ENCODE measurements around the gene PLA2G5. TPM values are rescaled to one million over a fixed set of nuclear protein-coding genes. Genes with fewer than 3 reads are reported as not detected.

Gene PLA2G5
- total RNA-seq, 6 experiments from 2014 or later: not detected

DNA sequence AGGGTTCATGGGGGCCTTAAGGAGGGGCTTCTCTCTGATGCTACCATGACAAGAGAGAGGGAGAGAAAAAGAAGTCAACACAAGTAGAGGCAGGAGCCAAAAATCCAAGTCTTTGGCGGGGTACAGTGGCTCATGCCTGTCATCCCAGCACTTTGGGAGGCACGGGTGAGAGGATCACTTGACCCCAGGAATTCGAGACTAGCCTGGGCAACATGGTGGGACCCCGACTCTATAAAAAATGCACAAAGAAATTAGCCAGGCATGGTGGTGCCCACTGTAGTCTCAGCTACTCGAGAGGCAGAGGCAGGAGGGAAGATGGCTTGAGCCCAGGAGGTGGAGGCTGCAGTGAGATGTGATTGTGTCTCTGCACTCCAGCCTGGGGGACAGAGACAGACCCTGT is 8.7 kb downstream of the PLA2G5 start:
- no peak for TF ChIP-seq CTCF (IDR thresholded peaks at IDR 0.05)
- no peak overlapping the region for H3K27ac Mint-ChIP-seq
- H3K4me3 Mint-ChIP-seq: no peak overlapping the region
- no peak for DNase-seq
- no peaks in the 10 kb centered on the region; the same call in 1 of the 2 replicates for H3K4me1 Mint-ChIP-seq (ENCODE audit: low read depth)
- H3K9me3 Mint-ChIP-seq: no peaks in the 10 kb centered on the region; the same call in 1 of the 2 replicates
- H3K36me3 Mint-ChIP-seq (ENCODE audit: low read depth): no peaks in the 10 kb centered on the region
- peaks cover 54% of the 10 kb centered on the region for H3K27me3 Mint-ChIP-seq (ENCODE audit: insufficient read depth)

- Mint-ChIP-seq H3K9me3 (no peaks in the 10 kb centered on the region; the same call in 1 of the 2 replicates), H3K27me3 (ENCODE audit: insufficient read depth) (peaks cover 47% of the 10 kb centered on the region), H3K4me3 (no peak overlapping the region), H3K36me3 (ENCODE audit: low read depth) (no peaks in the 10 kb centered on the region), H3K4me1 (ENCODE audit: low read depth) (no peaks in the 10 kb centered on the region; the same call in 1 of the 2 replicates), H3K27ac (no peak overlapping the region)
- DNase-seq: no peak
- no peak for TF ChIP-seq CTCF (IDR thresholded peaks at IDR 0.05)
Measured at GRCh38 chr1:20079661-20080305, 9.8 kb downstream of the PLA2G5 start.

DNA sequence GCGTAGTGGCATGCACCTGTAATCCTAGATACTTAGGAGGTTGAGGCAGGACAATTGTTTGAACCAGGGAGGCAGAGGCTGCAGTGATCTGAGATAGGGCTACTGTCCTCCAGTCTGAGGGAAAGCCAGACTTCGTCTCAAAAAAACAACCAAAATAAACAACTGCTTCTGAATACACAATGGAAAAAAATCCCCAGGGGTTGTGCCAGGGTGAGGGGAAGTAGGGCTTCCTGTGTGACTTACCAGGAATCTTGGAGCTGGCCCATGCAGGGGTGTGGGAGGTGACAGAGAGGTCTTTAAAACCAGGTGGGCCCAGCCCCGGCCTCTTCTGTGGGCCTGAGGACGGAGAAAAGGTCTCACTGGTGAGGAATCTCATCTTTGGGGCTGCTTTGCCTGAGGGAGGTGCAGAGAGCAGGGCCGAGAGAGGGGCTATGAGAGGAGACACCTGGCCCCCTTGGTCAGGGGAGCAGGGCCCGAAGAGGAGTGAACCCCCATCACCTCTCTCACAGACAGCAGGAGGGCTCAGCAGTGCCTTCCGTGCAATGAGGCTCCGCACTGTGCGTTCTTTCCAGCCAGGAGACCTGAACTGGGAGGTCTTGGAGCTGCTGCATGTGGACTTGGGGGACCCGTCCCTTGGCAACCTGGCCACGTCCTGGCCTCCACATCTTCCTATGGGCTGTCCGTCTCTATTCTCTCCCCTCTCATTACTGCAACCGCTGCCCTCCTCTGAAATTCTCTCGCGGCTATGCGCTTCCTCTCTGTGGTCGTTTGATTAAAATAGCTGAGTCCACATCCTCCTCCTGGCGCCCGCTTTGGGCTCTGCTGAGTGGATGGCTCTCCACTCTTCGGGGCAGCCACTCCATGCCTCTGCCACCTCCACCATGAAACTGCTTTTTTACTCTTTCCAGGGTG is 10.7 kb downstream of the PLA2G5 start:
- no peak for DNase-seq
- Mint-ChIP-seq H3K4me1 (ENCODE audit: low read depth) (no peaks in the 10 kb centered on the region), H3K4me3 (no peak overlapping the region), H3K27me3 (ENCODE audit: insufficient read depth) (peaks cover 45% of the 10 kb centered on the region), H3K27ac (no peak overlapping the region), H3K9me3 (no peaks in the 10 kb centered on the region; the same call in 1 of the 2 replicates), H3K36me3 (ENCODE audit: low read depth) (no peaks in the 10 kb centered on the region)
- TF ChIP-seq CTCF (IDR thresholded peaks at IDR 0.05): no peak

GRCh38 chr1:20081353-20081810 is 11.4 kb downstream of the PLA2G5 start:
- Mint-ChIP-seq H3K36me3 (ENCODE audit: low read depth) (no peaks in the 10 kb centered on the region), H3K27ac (no peak overlapping the region), H3K27me3 (ENCODE audit: insufficient read depth) (peaks cover 47% of the 10 kb centered on the region), H3K4me3 (no peak overlapping the region), H3K9me3 (no peaks in the 10 kb centered on the region; the same call in 1 of the 2 replicates), H3K4me1 (ENCODE audit: low read depth) (no peaks in the 10 kb centered on the region)
- no peak for DNase-seq
- TF ChIP-seq CTCF (IDR thresholded peaks at IDR 0.05): no peak

- no peak for TF ChIP-seq CTCF (IDR thresholded peaks at IDR 0.05)
- no peaks in the 10 kb centered on the region for H3K36me3 Mint-ChIP-seq (ENCODE audit: low read depth)
- H3K4me3 Mint-ChIP-seq: no peak overlapping the region
Measured at GRCh38 chr1:20082772-20083171, 12.8 kb downstream of the PLA2G5 start.

More at GRCh38 chr1:20082772-20083171, 12.8 kb downstream of the PLA2G5 start:
- Mint-ChIP-seq H3K27me3 (ENCODE audit: insufficient read depth) (peaks cover 50% of the 10 kb centered on the region), H3K4me1 (ENCODE audit: low read depth) (no peaks in the 10 kb centered on the region), H3K27ac (no peak overlapping the region), H3K9me3 (no peaks in the 10 kb centered on the region; the same call in 1 of the 2 replicates)
- DNase-seq: no peak
